Stimulated activated CD8-positive, alpha-beta memory T cell treated with anti-CD3 and anti-CD28 coated beads, Interleukin-7, amount 100 ng/mL, for 1 hour (primary cell): Measurements from ENCODE around the gene MRPL23.
"Not testable (repeated sequence)": the region's sequence is repeated elsewhere in the genome, so short reads cannot be mapped to it uniquely, and the experiment has no call there.

ENCODE experiments used
- DNase-seq, 2 donors: peaks; one replicate each; pipeline ENCODE4 v3.0.0-alpha.2; 2020; ENCODE audit warnings: low read depth in 2 of 2

Gene MRPL23

DNA sequence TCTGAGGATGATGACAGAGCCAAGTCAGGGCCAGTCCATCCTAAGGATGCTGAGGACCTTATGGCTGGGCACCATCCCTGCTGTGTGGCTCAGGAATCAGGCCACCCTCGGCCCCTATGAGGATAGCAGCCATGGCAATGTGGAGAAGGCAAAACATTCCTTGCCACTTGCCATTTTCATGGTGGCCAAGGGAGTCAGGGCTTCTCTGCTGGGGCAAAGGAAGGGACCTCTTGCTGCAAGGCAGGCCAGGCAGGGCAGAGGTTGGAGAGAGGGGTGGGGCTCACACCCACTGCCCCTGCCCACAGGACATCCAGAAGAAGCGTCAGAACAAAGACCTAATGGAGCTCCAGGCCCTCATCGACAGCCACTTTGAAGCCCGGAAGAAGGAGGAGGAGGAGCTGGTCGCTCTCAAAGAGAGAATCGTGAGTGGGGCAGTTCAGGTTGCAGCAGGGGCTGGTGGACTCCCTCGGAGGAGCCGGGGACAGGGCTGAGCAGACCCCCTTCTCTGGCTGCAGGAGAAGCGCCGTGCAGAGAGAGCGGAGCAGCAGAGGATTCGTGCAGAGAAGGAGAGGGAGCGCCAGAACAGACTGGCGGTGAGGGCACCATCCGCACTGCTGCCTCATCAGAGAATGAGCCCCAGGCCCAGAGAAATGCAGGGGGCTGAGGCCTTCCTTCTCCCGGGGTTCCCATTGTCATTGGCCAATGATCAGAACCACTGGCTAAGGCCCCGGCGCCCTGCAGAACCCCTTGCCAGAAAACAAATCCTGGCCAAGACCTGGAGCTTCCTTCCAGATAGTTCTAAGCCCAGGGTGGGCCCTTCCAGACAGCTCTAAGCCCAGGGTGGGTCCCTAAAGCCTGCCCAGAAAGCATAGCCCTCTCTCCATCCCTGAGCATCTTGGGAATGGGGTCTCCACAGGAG lies 13.5 kb upstream of the MRPL23 start:
- DNase-seq: no peak

DNA sequence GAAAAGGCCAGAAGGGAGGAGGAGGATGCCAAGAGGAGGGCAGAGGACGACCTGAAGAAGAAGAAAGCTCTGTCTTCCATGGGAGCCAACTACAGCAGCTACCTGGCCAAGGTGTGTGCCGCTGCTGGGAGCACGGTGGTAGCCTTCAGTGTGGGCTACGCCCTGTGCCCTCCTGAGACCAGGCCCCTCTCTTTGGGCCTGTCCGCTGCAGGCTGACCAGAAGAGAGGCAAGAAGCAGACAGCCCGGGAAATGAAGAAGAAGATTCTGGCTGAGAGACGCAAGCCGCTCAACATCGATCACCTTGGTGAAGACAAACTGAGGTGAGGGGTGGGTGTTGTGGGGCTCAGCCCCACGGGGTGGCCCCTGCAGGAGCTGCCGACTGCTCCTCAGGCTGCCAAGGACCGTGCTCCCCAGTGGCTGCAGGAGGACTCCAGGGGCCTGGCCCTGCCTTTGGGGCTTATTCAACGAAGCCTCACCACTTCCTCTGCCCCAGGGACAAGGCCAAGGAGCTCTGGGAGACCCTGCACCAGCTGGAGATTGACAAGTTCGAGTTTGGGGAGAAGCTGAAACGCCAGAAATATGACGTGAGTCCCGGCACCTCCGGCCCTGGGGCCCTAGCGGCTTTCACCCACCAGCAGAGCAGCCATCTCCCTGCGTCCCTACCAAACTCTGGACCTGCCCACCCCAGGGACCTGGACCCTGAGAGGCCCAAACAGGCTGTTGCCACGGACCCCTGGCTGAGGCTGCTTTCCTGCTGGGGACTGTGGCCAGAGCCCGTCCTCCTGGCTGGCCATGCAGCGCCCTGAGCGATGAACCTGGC lies 12.6 kb upstream of the MRPL23 start:
- DNase-seq: no peak

DNA sequence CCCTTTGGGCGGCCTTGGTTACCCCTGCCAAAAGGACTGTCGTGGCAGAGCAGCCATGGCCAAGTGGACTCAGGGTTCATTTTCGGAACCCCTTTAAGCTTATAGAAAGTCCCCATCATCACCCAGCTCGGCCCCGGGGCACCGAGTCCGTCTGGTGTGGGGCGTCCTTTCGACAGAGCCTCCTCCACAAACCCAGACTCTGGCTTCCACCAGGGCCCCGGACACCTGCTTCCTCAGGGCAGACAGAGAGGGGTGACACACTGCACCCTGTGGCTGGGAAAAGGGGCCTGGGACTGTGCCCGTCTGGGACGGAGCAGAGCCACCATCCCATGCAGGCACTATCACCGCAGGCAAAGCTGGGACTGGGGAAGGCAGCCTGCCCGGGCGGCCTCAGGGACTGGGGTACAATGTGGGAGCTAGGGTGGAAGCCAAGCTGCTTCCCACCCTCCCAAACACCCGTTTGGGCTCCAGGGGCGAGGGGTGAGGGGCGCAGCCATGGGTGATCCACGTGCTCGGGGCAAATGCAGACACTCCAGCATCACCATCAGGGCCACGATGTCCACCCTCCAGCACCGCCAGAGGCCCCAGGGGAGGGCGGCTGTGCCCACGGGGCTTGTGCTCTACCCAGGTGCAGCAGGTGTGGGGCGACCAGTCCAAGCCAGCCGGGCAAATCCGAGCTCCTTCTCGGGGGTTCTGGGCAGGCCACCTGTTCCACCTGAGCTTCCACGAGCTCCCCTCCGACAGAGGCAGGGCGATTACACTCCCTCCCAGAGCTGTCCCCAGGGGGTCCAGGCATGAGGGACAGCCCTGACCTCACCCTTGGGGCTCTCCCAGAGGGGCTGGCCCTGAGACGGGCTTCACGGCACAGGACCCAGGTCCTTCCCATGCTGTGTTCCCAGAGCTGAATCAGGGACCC lies 11.7 kb upstream of the MRPL23 start:
- DNase-seq: no peak

DNA sequence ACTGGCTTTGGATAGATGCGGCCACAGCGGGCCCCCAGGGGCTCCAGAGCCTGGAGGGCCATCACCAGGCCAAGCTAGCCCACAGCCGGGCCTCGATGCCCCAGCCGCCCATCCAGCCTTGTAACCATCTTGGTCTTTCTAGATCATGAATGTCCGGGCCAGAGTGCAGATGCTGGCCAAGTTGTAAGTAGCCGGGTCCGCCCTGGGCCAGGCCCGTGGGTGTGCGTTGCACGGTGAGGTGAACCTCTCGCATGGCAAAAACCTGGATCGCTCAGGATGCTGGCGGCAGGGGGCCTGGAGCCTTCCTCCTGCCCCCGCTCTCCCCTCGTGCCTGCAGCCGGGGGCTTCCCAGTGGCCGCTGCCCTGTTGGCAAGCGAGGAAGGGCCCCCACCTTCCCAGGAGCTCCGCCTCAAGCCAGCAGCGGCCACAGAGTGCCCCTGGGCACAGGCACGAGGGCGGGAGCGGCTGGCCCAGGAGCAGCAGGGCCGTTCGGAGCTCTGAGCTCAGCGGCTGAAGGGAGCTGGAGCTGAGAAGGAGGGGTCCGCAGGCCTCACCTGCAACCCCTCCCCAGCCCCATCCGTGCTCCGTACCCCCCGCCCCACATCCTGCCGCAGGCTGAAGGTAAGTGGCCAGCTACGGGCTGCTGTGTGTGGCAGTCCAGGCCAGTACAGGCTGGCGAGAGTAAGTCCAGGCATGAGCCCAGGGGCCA lies 10.9 kb upstream of the MRPL23 start:
- no peak for DNase-seq

DNA sequence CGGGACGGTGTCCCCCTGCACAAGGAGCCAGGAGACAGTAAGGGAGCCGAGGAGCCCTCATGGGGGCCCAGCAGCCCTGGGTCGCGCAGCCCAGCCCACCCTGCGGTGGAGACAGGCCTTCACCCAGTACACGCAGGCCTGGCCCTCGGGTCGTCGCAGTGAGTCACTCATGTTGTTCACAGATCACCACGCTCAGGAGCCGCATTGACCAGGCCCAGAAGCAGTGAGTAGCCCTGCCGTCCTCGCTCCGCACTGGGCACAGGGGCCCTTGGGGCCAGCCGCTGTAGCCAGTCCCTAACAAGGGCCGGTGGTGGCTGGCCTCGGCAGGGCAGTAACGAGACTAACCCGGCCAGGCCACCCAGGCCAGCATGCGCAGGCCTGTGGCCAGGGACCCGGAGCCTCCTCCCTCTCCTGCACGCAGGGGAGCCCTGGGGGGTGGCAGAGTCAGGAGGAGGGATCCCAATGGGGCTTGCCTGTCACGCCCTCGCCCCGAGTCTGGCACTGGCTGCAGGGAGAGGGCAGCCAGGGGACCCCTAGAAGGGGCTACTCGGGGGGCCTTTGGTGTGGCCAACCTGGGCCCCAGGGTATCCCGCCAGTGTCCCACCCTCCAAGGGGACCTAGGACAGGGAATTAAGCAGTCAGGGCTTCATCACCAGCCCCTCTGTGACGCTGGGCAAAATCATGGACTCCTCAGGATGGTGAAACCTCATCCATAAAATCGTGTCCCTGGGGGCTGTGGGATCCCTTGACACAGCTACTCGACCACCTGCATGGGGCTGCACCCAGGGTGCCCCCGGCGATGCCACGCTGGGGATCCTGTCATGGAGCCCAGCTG lies 10.1 kb upstream of the MRPL23 start:
- DNase-seq: no peak

DNA sequence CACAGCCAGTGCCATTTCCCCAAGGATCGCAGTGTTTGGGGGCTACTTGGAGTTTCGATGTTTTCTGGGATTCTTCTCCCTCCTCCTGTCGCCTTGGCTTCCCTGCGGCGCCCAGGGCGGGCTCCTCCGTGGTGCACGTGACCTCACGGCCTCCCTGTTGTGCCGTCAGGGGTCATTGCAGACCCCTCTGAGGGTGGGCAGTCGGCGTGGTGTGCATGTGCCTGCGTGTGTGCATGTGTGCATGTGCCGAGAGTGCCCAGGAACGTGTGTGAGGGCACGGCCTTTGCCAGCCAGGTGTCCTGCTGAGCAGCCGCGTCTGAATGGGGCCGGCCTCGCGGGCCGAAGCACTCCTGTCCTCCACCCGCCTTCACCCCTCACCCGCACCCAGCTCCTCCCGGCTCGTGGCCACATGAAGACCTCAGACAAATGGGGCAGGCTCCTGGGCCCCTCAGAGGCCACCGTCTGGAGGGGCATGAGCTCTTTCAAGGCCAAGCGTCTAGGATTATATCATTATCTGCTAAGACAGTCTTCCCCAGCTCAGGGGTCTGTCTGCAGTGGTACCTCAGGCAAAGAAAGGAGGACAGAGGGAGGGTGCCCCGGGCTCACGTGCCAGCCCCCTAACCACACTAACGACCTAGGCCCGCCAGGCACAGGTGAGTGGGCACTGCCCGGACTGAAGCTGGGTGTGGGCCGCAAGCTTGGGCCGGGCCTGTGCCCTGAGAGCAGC lies 9.4 kb upstream of the MRPL23 start:
- no peak for DNase-seq

DNA sequence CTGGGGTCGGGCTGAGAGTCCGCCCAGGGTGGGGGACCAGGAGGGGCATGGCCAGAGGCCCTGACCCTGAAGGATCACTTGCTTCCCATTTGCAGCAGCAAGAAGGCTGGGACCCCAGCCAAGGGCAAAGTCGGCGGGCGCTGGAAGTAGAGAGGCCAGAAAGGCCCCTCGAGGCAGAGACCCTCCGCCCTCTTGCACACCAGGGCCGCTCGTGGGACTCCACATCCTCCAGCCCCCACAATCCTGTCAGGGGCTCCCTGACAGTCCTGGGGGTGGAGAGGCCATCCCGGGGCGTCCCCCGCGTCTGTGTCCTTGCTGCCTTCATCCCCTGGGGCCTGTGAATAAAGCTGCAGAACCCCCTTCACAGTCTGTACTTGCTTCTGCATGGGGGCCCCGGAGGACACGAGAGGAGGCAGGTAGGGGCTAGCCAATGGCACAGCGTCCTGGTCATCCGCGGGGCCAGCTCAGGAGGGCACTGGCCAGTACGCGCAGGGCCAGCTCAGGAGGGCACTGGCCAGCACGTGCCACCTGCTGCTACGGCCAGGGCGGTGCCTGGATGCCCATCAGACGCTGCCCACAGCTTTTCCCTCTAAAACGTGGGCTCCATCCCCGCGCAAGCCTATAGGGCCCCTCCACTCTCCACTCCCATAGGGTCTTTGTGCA lies 8.7 kb upstream of the MRPL23 start:
- DNase-seq: no peak

DNA sequence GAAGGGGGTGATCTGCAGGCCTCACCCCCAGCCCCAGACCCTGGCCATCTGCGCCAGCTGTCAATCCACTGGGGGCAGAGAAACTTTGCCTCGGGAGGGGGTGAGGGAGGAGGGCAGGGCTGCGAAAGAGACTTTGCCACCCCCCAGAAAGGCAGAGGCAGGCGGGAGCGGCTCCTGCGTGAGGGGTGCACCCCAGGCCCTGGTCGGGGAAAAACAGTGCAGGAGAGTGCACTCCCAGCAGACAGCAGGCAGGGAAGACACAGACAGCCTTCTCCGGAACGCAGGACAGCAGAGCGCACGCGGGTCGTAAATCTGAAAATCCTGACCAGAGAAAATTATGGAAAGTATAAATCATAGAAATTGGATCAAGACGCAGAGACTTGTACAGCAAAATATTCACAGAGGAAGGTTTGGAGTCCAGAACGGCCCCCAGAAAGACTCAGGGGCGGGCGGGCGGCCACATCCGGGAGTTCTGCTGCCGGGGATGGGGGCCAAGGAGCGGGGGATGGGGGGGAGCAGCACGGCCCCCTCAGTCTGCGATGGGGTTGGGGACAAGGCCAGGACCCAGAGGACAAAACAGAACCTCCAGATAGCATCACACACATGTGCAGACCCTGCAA lies 8.0 kb upstream of the MRPL23 start:
- DNase-seq: no peak

DNA sequence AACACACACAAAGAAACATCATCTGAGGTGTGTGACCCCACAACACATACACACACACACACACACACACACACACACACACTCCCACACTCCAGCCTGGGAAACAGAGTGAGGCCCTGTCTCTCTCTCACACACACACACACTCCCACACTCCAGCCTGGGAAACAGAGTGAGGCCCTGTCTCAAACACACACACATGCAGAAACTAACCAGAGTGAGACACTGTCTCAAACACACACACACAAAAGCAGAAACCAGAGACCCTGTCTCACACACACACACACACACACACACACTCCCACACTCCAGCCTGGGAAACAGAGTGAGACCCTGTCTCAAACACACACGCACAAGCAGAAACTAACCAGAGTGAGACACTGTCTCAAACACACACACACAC lies 7.3 kb upstream of the MRPL23 start:
- not testable (repeated sequence) for DNase-seq

DNA sequence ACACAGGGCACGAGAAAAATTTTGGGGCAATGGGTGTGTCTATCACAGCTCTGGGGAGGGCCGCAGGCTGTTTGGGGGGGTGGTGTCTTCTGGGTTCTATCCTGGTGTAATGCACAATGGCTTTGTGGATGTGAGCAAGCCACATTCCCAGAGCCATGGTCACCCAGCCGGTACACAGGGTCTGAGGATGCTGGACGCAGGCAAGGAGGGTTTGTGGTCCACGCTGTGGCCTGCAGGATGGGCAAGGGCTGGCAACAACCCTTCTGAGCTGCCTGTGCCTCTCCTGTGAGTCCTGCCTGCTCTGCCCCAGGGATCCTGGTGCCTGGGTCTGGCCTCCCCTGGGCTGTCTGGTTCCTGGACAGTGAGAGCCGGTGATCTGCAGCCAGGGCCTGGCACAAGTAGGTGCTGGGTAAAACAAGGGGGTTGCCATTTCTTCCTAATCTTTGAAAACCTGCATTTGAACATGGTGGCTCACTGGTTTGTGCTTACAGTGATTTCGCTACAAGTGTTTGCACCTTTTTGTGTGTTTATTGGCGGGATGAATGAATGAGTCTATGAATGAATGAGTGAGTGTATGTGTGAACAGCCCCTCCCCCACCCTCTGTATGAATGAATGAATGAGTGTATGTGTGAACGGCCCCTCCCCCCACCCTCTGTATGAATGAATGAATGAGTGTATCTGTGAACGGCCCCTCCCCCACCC lies 4.4 kb upstream of the MRPL23 start:
- DNase-seq: no peak

DNA sequence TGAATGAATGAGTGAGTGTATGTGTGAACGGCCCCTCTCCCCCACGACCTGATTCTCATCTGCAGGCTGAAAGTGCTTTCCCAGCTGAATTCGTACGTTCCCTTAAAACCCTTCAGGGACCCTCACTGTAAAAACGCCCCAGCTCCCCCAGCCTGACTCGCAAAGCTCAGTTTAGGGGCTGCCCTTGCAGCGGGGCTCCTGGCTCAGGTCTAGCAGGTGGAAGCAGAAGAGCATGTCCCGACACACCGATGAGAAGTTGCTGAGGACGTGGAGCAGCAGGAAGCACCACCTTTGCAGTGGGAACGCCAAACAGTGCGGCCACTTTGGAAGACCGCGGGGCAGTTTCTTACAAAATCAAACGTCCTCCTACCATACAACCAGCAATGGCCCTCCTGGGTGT lies 3.6 kb upstream of the MRPL23 start:
- DNase-seq: no peak

DNA sequence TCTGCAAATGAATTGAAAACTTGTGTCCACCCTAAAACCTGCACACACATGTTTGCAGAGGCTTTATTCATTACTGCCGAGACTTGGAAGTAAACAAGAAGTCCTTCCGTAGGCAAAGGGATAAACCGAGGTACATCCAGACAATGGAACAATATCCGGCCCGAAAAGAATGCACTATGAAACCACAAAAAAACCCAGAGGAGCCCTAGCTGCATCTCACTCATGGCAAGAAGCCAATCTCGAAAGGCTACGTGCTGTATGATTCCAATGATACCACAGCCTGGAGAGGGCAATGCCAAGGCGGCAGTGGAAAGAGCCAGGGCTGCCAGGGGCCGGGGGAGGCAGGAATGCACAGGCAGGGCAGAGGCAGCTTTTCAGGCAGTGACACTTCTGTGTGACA lies 3.2 kb upstream of the MRPL23 start:
- DNase-seq: no peak

DNA sequence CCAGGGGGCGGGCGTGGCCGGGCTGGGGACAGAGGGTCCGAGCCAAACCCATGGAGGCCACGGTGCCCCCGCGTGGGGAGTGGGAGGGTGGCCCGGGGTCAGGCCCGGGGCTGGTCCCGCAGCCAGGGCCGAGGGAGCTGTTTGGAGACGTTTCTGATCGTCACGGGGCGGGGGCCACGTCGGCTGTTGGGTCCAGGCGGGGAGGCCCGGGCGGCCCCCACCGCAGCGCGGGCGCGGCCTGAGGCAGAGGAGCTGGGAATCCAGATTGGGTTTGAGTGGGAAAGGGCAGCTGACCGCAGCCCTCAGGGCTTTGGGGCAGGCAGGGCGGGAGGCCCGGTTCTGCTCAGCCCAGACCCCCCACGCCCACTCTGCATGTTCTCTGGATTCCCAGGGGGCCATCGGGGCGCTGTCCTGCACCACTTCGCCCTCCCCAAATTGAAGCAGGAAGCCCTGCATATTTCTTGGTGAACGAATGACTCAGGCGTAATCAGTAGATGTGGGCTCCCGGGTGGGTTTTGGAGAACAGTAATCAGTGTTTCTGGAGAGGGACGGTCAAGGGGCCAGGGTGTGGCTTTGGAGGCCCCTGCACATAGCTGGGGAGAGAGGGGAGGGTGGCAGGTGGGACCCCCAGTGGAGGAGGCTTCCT lies 583 bp downstream of the MRPL23 start:
- no peak for DNase-seq

DNA sequence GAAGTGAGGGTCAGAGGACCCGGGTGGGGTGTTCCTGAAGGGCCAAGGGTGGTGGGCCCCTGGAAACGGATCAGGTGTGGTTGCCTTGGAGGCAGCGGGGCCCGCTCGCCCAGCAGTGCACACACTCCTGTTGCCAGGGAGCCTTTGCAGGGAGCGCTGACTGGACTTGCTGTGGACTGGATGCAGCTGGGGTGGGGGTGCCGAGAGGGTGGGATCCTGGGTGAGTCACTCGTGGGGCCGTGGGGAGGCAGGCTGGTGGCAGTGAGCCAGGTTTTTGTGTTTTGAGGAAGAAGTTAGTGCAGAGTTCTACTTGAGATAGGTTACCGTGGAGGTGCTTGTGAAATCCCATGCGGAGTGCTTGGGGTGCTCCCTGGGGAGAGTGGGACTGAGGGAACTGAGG lies 1.3 kb downstream of the MRPL23 start:
- no peak for DNase-seq

DNA sequence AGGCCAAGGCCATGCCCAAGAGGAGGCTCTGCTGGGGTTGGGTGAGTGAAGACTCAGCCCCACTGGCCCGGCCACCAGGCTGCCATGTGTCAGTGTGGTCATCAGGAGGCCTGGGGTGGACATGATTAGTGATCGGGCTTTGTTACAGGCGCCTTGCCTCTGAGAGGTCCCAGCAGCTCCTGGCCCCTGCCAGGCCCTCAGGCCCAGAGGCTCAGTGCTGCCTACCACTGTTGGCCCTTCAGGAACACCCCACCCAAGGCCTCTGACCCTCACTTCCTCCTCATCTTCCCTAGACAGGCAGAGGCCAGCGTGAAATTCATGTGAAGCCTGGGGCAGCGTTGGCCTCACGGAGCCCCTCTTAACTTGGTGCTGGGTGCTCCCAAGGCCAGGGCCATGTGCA lies 2.2 kb downstream of the MRPL23 start:
- no peak for DNase-seq

DNA sequence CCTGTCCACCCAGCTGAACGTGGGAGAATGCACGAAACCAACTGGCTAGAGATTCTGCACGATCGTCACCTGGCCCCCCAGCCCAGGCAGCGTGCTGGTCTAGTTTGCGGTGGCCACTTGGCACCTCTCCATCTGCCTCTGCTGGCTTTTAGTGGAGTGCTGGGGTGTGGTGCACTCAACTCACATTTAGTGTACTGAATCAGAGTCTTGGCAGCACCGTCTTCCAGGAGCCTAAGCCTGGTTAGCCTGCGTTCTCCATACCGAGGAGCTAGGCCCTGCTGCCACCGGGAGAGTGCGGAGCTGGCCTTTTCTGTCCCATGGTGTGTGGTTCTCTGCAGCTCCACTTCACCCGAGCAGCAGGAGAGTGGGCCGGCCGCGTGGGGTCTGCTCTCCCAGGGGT lies 2.8 kb downstream of the MRPL23 start:
- no peak for DNase-seq

DNA sequence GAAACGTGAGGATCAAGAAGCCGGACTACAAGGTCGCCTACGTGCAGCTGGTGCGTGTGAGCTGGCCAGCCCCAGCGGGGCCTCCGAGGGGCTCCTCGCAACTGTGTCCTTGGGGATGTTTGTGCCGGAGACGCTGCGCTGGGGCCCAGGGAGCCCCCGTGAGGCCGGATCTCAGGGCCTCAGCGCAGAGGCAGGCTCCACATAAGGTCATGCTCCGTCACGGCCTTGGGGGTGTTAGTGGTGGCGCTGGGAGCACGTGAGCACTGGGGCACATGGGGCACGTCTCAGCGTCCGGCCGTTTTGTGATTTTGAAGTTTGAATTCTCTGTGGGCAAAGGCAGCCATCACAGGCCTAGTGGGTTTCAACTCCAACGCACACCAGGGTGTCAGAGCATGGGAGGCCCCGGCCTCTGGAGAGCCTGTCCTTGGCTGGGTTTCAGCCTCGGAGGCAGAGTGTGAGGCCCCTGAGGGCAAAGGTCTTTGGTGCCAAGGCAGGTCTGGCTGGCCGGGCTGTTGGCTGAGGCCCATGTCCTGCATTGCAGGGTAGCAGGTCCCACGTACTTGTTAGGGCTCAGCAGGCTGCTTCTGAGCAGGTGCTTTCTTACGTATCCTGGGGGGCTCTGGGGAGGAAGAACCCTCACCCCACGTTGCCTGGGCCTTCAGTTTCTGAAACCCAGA lies 5.8 kb downstream of the MRPL23 start:
- no peak for DNase-seq
